Raji (cell line): ENCODE measurements around the gene HPS3.

ENCODE experiments used
- POLR2A ChIP-seq: IDR thresholded peaks from 2 replicates; pipeline ENCODE4 v1.6.1; 2011; ENCODE audit warnings: low read depth, low read length, control low read depth; ENCODE audit not compliant: insufficient read depth

HPS3 gene

DNA sequence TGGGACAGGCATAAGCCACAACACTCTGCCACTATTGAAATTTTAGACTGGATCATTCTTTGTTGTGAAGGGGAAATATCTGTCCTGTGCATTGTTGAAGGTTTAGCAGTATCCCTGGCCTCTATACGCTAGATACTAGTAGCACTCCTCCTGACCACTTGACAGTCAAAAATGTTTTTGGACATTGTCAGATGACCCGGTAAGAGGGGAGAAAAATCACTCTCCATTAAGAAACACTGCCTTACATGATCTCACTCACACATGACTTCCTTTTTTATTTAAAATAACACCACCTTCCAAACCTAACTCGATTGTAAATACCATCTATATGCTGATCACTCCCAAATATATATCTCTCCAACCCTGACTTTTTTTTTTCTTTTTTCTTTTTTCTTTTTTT, 27.8 kb upstream of the HPS3 start:
- no peak for TF ChIP-seq POLR2A

DNA sequence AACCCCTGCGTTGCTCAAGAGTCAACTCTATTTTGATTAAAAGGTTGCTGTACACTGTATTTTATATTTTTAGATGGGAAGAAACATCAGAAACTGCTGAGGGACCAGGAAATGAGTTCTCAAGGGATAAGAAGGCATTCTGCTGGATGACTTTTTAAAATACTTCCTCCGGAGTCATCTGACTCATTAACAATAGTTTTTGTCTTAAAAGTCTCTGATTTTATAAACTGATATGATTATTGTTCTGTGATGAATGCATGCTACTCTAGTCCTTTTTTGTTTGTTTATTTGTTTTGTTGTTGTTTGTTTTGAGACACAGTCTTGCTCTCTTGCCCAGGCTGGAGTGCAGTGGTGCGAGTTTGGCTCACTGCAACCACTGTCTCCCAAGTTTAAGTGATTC, 25.0 kb upstream of the HPS3 start:
- TF ChIP-seq POLR2A: no peak

DNA sequence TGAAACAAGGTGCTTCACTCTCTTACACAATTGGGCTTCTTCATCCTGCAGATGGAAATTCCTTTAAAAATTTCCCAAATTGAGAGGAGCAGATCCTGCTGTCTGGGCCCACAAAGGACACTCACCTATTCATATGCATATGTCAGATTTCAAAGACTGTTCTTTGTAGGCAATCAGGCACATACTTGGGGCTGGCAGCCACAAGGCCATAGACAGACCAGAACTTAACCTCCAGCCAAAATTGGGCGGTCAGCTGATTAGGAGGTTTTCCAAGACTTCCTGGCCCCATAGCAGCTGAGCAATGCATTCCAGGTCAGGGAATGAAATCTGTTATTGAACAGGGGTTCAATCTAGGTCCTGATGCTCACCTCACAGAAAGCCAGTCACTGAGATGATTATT, 15.0 kb upstream of the HPS3 start:
- no peak for TF ChIP-seq POLR2A

DNA sequence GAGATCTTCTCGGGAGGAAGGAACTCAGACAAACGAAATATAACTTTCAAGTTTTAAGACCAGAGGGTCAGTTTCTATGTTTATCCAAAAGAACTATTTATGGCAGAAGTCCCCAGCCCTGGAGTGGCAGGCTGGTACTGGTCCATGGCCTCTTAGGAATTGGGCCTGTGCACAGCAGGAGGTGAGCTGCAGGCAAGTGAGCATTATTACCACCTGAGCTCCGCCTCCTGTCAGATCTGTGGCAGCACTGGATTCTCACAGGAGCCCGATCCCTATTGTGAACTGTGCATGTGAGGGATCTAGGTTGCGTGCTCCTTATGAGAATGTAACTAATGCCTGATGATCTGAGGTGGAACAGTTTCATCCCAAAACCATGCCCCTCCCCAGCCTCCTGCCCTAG, 14.3 kb upstream of the HPS3 start:
- no peak for TF ChIP-seq POLR2A

GRCh38 chr3:149118724-149119123, 10.7 kb upstream of the HPS3 start:
- TF ChIP-seq POLR2A: no peak

GRCh38 chr3:149119466-149119865, 10.0 kb upstream of the HPS3 start:
- TF ChIP-seq POLR2A: no peak

GRCh38 chr3:149120051-149120972, 9.1 kb upstream of the HPS3 start:
- TF ChIP-seq POLR2A: no peak

DNA sequence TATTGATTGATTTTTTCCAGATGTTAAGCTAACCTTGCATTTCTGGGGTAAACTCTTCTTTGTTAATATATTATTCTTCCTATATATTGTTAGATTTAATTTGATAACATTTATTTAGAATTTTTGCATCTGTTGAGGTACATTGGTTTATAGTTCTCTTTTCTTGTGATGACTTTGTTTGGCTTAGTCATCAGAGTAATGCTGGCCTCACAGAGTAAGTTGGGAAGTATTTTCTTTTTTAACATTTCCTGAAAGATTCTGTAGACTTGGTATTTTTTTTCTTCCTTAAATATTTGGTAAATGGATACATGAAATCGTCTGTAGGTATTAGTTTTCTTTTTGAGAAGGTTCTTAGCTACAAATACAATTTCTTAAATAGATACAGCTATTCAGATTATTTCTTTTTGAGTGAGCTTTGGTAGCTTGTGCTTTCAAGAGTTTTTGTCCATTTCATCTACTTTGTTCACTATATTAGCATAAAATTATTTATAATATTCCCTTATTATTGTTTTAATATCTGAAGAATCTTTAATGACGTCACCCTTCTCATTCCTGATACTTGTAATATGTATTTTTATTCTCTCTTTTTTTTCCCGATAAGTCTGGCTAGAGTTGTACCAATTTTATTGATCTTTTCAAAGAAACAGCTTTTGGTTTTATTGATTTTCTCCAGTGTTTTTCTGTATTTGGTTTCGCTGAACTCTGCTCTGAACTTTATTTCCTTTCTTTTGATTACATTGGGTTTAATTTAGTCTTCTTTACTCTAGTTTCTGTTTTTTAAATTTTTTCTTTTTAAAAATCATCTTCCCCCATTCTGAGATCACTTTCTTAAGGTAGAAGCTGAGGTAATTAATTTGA, 6.5 kb upstream of the HPS3 start:
- TF ChIP-seq POLR2A: no peak

GRCh38 chr3:149128821-149129220, 617 bp upstream of the HPS3 start:
- TF ChIP-seq POLR2A: no peak

GRCh38 chr3:149131589-149131988, 2.2 kb downstream of the HPS3 start:
- no peak for TF ChIP-seq POLR2A

GRCh38 chr3:149134575-149134974, 5.1 kb downstream of the HPS3 start:
- no peak for TF ChIP-seq POLR2A

GRCh38 chr3:149142682-149143081, 13.2 kb downstream of the HPS3 start:
- no peak for TF ChIP-seq POLR2A

DNA sequence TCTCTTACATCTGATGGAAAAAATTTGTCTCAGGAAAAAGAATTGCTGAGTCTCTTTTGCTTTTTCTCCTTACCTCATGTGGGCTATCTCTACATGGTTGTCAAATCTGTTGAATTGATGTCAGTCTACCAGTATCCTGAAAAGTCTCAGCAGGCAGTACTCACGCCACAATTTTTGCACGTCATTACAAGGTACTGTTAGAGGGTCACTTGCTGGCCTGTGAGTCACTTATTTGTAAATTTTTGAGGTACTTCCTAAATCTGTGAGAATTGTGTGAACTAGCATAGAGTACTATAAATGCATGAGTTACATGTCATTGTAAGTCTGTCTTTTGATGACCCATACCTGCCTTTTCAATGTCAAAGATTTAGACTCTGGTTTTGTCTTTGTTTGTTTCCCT, 15.9 kb downstream of the HPS3 start:
- no peak for TF ChIP-seq POLR2A

DNA sequence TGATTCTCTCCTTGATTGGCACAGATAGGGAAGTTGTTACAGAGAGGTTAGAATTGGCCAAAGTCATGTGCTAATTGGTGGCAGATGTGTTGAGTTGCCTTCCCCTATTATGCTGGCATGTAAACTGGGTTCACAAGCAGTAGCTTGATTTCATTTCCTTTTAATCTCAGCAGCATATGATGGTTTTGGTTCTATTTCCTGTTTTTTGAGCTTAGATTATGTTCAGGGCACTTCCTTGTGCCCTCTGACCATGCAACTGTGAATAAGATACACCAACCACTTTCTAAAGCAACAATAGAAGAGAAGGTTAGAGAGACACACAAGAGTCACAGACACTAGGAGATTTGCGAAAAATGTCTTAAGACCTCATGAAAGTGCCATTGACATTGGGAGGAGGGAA, 16.5 kb downstream of the HPS3 start:
- TF ChIP-seq POLR2A: no peak

GRCh38 chr3:149150436-149150835, 21.0 kb downstream of the HPS3 start:
- no peak for TF ChIP-seq POLR2A

DNA sequence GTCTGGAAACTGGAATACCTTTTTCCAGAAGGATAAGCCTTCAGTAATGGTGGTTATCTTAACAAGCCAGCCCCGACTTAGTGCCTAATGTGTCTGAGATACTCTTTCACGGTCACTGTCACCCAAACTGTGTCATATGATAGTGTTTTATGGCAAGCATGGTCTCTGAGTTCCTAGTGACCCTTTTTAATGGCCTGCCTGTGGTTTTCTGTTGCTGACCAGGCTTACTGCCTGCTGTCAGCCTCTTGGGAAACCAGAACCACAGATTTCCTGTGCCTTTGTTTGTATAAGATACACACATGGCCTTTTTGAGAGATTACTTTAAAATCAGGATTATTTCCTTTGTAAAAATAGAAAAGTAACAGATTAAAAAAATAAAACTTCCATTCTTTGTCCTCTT, 22.4 kb downstream of the HPS3 start:
- TF ChIP-seq POLR2A: no peak
